HL-60 (cell line): ENCODE data around the gene NAP1L4.
"Not testable (repeated sequence)": the region's sequence is repeated elsewhere in the genome, so short reads cannot be mapped to it uniquely, and the experiment has no call there.

Experiments
- DNase-seq, 2 experiments: peaks; one replicate each; pipeline ENCODE4 v3.0.0-alpha.2; 2010 to 2020; ENCODE audit warnings: low read depth in 1 of 2, low spot score in 1 of 2
- H3K27ac ChIP-seq: fragments of 250-450 bp; sonication (Bioruptor Pico); replicated peaks from 2 replicates; pipeline ENCODE4 v1.5.1; 2020; ENCODE audit warnings: mild to moderate bottlenecking, moderate library complexity
- H3K27me3 ChIP-seq: fragments of 250-450 bp; sonication (Bioruptor Pico); 2 replicates; pipeline ENCODE4 v1.5.1; 2021; ENCODE audit warnings: mild to moderate bottlenecking, moderate library complexity; ENCODE audit not compliant: insufficient read depth, poor library complexity, severe bottlenecking
- H3K4me3 ChIP-seq: replicated peaks from 2 replicates; pipeline ENCODE4 v1.5.1; 2011; ENCODE audit warnings: mild to moderate bottlenecking, control low read depth, low read length; ENCODE audit not compliant: insufficient read depth
- GABPA ChIP-seq: IDR thresholded peaks from 2 replicates; pipeline ENCODE4 v1.6.1; 2012; ENCODE audit warnings: low read depth
- POLR2AphosphoS5 ChIP-seq: IDR thresholded peaks from 2 replicates; pipeline ENCODE4 v1.6.1; 2012; ENCODE audit warnings: low read depth
- SPI1 ChIP-seq: IDR thresholded peaks from 2 replicates; pipeline ENCODE4 v1.6.1; 2012; ENCODE audit warnings: low read depth, mild to moderate bottlenecking, borderline replicate concordance
- TF ChIP-seq, protein P1 (sequence below): IDR thresholded peaks from 2 replicates; pipeline ENCODE4 v1.6.1; 2012; ENCODE audit warnings: low read depth; ENCODE audit not compliant: insufficient replicate concordance
- TF ChIP-seq, protein P2 (sequence below): IDR thresholded peaks from one replicate; pipeline ENCODE4 v1.5.1; 2011; ENCODE audit warnings: low read length, control low read depth, inconsistent platforms; ENCODE audit not compliant: insufficient read depth

The NAP1L4 gene

DNA sequence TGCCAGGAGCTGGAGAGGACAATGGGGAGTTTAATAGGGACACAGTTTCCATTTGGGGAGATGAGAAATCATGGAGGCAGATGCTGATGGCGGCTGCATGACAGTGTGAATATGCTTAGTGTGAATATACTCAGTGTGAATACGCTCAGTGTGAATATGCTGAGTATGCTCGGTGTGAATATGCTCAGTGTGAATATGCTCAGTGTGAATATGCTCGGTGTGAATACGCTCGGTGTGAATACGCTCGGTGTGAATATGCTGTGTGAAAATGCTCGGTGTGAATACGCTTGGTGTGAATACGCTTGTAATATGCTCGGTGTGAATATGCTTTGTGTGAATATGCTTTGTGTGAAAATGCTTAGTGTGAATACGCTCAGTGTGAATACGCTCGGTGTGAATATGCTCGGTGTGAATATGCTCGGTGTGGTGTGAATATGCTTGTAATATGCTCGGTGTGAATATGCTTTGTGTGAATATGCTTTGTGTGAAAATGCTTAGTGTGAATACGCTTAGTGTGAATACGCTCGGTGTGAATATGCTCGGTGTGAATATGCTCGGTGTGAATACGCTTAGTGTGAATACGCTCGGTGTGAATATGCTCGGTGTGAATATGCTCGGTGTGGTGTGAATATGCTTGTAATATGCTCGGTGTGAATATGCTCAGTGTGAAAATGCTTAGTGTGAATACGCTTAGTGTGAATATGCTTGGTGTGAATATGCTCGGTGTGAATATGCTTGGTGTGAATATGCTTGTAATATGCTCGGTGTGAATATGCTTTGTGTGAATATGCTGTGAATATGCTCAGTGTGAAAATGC is 54.3 kb downstream of the NAP1L4 start:
- not testable (repeated sequence) for H3K27me3 ChIP-seq, DNase-seq, H3K27ac ChIP-seq, H3K4me3 ChIP-seq

DNA sequence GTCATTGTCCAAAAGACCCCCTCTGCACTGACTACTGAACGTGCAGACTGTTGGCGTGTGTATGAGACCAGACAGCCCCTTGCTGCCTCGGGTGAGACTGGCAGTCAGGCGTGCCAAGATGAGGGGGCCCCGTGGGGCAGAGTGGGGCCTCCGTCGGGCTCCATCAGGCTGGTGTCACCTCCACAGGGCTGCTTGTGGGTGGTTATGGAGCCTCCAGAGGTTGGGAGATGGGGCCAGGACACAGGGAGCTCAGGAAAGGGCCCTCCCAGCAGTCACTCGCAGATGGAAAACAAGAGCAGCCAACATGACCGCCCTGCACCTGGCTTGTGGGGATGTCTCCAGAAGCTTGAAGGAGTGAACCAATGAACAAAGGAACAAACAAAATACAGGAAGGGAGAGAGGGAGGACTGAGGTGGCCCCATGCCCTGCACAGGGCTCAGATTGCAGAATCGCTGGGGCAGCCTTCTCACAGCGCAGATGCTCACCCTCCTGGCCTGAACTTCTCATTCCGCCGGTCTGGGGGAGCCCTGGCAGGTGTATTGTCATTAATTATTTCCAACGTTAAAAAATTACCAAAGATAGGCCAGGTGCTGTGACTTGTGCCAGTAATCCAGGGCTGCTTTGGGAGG is 57.4 kb downstream of the NAP1L4 start:
- Histone ChIP-seq H3K4me3 (no peak overlapping the region), H3K27ac (no peak overlapping the region), H3K27me3 (peaks cover 4% of the 10 kb centered on the region)
- DNase-seq: no peak
- no peak for TF ChIP-seq GABPA
- no peak for TF ChIP-seq SPI1
- TF ChIP-seq, protein P1, sequence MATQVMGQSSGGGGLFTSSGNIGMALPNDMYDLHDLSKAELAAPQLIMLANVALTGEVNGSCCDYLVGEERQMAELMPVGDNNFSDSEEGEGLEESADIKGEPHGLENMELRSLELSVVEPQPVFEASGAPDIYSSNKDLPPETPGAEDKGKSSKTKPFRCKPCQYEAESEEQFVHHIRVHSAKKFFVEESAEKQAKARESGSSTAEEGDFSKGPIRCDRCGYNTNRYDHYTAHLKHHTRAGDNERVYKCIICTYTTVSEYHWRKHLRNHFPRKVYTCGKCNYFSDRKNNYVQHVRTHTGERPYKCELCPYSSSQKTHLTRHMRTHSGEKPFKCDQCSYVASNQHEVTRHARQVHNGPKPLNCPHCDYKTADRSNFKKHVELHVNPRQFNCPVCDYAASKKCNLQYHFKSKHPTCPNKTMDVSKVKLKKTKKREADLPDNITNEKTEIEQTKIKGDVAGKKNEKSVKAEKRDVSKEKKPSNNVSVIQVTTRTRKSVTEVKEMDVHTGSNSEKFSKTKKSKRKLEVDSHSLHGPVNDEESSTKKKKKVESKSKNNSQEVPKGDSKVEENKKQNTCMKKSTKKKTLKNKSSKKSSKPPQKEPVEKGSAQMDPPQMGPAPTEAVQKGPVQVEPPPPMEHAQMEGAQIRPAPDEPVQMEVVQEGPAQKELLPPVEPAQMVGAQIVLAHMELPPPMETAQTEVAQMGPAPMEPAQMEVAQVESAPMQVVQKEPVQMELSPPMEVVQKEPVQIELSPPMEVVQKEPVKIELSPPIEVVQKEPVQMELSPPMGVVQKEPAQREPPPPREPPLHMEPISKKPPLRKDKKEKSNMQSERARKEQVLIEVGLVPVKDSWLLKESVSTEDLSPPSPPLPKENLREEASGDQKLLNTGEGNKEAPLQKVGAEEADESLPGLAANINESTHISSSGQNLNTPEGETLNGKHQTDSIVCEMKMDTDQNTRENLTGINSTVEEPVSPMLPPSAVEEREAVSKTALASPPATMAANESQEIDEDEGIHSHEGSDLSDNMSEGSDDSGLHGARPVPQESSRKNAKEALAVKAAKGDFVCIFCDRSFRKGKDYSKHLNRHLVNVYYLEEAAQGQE: no peak
- TF ChIP-seq, protein P2, sequence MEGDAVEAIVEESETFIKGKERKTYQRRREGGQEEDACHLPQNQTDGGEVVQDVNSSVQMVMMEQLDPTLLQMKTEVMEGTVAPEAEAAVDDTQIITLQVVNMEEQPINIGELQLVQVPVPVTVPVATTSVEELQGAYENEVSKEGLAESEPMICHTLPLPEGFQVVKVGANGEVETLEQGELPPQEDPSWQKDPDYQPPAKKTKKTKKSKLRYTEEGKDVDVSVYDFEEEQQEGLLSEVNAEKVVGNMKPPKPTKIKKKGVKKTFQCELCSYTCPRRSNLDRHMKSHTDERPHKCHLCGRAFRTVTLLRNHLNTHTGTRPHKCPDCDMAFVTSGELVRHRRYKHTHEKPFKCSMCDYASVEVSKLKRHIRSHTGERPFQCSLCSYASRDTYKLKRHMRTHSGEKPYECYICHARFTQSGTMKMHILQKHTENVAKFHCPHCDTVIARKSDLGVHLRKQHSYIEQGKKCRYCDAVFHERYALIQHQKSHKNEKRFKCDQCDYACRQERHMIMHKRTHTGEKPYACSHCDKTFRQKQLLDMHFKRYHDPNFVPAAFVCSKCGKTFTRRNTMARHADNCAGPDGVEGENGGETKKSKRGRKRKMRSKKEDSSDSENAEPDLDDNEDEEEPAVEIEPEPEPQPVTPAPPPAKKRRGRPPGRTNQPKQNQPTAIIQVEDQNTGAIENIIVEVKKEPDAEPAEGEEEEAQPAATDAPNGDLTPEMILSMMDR: no peak
- no peak for TF ChIP-seq POLR2AphosphoS5

DNA sequence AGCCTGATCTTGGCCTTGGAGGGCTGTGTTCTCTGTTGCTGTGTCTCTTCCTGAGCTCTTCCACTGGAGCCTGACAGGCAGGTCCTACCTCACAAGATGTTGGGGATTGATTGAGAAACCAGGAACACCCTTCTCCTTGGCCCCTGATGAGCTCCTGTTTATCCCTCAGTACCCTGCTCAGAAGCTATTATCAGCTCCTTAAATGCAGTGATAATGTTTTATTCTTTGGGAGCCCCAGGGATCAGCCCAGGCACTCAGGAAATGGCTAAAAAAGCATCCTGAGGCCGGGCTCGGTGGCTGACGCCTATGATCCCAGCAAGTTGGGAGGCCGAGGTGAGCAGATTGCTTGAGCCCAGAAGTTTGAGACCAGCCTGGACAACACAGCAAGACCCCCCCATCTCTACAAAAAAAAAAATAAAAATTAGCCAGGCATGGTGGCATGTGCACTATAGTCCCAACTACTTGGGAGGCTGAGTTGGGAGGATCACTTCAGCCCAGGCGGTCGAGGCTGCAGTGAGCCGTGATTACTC is 58.0 kb downstream of the NAP1L4 start:
- TF ChIP-seq, protein P1: no peak
- TF ChIP-seq GABPA: no peak
- Histone ChIP-seq H3K4me3 (no peak overlapping the region), H3K27ac (peak overlapping the region; percentile 54), H3K27me3 (peaks cover 6% of the 10 kb centered on the region)
- DNase-seq: no peak

DNA sequence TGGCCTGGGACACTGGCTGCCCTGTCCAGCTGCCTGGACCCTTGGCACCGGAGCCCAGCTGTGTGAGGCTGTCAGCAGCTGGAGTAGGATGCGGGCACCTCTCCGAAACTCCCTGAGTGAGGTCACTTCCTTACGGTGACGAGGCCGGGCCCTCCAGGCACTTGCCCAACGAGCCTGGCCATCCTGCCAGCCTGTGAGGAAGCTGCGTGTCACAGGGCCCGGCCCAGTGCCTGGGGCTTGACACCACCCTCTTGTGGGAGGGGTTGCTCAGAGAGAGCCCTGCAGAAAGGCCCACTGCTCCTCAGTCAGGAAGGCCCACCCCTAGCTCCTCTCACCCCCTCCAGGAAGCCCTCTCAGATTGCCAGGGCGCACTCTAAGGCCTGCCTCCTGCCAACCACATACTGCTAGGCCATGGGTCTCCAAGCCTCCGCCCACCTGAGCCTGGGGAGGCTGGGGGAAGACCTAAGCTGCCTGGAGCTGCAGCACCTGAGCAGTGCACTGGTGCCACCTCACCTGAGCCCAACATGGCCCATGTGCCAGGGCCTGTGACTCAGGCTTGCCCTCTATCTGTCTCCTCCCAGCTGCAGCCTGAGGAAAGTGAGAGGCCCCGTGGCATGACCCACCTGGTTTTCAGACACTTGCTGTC is 58.6 kb downstream of the NAP1L4 start:
- TF ChIP-seq GABPA (no peak), SPI1 (peak; percentile 79), POLR2AphosphoS5 (no peak)
- TF ChIP-seq, protein P1: no peak
- Histone ChIP-seq H3K4me3 (no peak overlapping the region), H3K27ac (peak overlapping the region; percentile 54), H3K27me3 (peaks cover 10% of the 10 kb centered on the region)
- peak; percentile 90 to 93 for DNase-seq
